ENCODE data around the gene EGLN3. TPM values are rescaled to one million over a fixed set of nuclear protein-coding genes. Genes with fewer than 3 reads are reported as not detected.

The EGLN3 gene
- total RNA-seq, 1 experiment from 2014 or later, result 3.2 TPM

GRCh38 chr14:33918256-33918655 is 32.6 kb downstream of the EGLN3 start:
- ATAC-seq (no peak), DNase-seq (no peak)
- Histone ChIP-seq H3K27ac (ENCODE audit: low read length) (no peak overlapping the region), H3K36me3 (ENCODE audit: low read depth, low read length) (no peaks in the 10 kb centered on the region), H3K4me2 (ENCODE audit: low read length) (no peak overlapping the region), H3K27me3 (ENCODE audit: low read length) (no peaks in the 10 kb centered on the region), H3K4me1 (ENCODE audit: insufficient read depth, low read length) (peaks cover 31% of the 10 kb centered on the region), H3F3A (ENCODE audit: low read length, unreplicated experiment) (no peaks in the 10 kb centered on the region), H3K9me3 (ENCODE audit: low read length) (no peaks in the 10 kb centered on the region), H3K9ac (ENCODE audit: low read length) (no peak overlapping the region), H4K20me1 (ENCODE audit: low read length) (no peaks in the 10 kb centered on the region), H3K9me2 (replicated peaks; ENCODE audit: low read length) (no peaks in the 10 kb centered on the region), H2AFZ (ENCODE audit: low read length) (no peak overlapping the region), H3K79me2 (ENCODE audit: low read length) (no peaks in the 10 kb centered on the region), H3K4me3 (ENCODE audit: low read length) (no peak overlapping the region)
- no TSS peak for BruUV-seq (replicated peaks)
- TF ChIP-seq EZH2 (IDR thresholded peaks at IDR 0.05; ENCODE audit: low read length, unreplicated experiment), result no peak
- no peak for TF ChIP-seq EZH2phosphoT487 (IDR thresholded peaks at IDR 0.05; ENCODE audit: borderline replicate concordance, low read length)
- no peak for TF ChIP-seq CTCF (conservative IDR thresholded peaks at IDR 0.05; ENCODE audit: low read depth, low read length)
- CTCF ChIA-PET, result no interaction called here
- POLR2A ChIA-PET (ENCODE audit: unreplicated experiment), result no interaction called here
- intact Hi-C loops (cut with micrococcal nuclease), result no loop called here

GRCh38 chr14:33917661-33918060 is 33.2 kb downstream of the EGLN3 start:
- Histone ChIP-seq H3K4me3 (ENCODE audit: low read length) (no peak overlapping the region), H3K9me3 (ENCODE audit: low read length) (no peaks in the 10 kb centered on the region), H3K27me3 (ENCODE audit: low read length) (no peaks in the 10 kb centered on the region), H2AFZ (ENCODE audit: low read length) (no peak overlapping the region), H3F3A (ENCODE audit: low read length, unreplicated experiment) (no peaks in the 10 kb centered on the region), H3K79me2 (ENCODE audit: low read length) (no peaks in the 10 kb centered on the region), H3K9me2 (replicated peaks; ENCODE audit: low read length) (no peaks in the 10 kb centered on the region), H3K36me3 (ENCODE audit: low read depth, low read length) (no peaks in the 10 kb centered on the region), H3K4me2 (ENCODE audit: low read length) (no peak overlapping the region), H3K27ac (ENCODE audit: low read length) (no peak overlapping the region), H3K4me1 (ENCODE audit: insufficient read depth, low read length) (peaks cover 31% of the 10 kb centered on the region), H3K9ac (ENCODE audit: low read length) (no peak overlapping the region), H4K20me1 (ENCODE audit: low read length) (no peaks in the 10 kb centered on the region)
- ATAC-seq, result no peak
- CTCF ChIA-PET, result no interaction called here
- TF ChIP-seq CTCF (conservative IDR thresholded peaks at IDR 0.05; ENCODE audit: low read depth, low read length), result no peak
- TF ChIP-seq EZH2phosphoT487 (IDR thresholded peaks at IDR 0.05; ENCODE audit: borderline replicate concordance, low read length), result no peak
- no peak for TF ChIP-seq EZH2 (IDR thresholded peaks at IDR 0.05; ENCODE audit: low read length, unreplicated experiment)
- POLR2A ChIA-PET (ENCODE audit: unreplicated experiment), result no interaction called here
- no peak for DNase-seq
- no TSS peak for BruUV-seq (replicated peaks)
- intact Hi-C loops (cut with micrococcal nuclease), result no loop called here

- Histone ChIP-seq H3K27me3 (ENCODE audit: low read length) (no peaks in the 10 kb centered on the region), H3F3A (ENCODE audit: low read length, unreplicated experiment) (no peaks in the 10 kb centered on the region), H3K27ac (ENCODE audit: low read length) (peak overlapping the region; percentile 30; the same call in 1 of the 2 replicates), H2AFZ (ENCODE audit: low read length) (peak overlapping the region; percentile 70), H4K20me1 (ENCODE audit: low read length) (no peaks in the 10 kb centered on the region), H3K36me3 (ENCODE audit: low read depth, low read length) (no peaks in the 10 kb centered on the region), H3K4me1 (ENCODE audit: insufficient read depth, low read length) (peaks cover 25% of the 10 kb centered on the region), H3K79me2 (ENCODE audit: low read length) (no peaks in the 10 kb centered on the region), H3K4me2 (ENCODE audit: low read length) (peak overlapping the region; percentile 35; the same call in 1 of the 2 replicates), H3K9ac (ENCODE audit: low read length) (no peak overlapping the region), H3K9me3 (ENCODE audit: low read length) (no peaks in the 10 kb centered on the region), H3K9me2 (replicated peaks; ENCODE audit: low read length) (no peaks in the 10 kb centered on the region), H3K4me3 (ENCODE audit: low read length) (no peak overlapping the region)
- no TSS peak for BruUV-seq (replicated peaks)
- POLR2A ChIA-PET (ENCODE audit: unreplicated experiment), result no interaction called here
- peak; percentile 68 for DNase-seq
- CTCF ChIA-PET, result no interaction called here
- TF ChIP-seq EZH2 (IDR thresholded peaks at IDR 0.05; ENCODE audit: low read length, unreplicated experiment), result no peak
- TF ChIP-seq CTCF (conservative IDR thresholded peaks at IDR 0.05; ENCODE audit: low read depth, low read length), result no peak
- no peak for TF ChIP-seq EZH2phosphoT487 (IDR thresholded peaks at IDR 0.05; ENCODE audit: borderline replicate concordance, low read length)
- intact Hi-C loops (cut with micrococcal nuclease), result no loop called here
- ATAC-seq, result 0 out of 2 replicates have a peak, but pooled peaks have one; percentile 23
Measured at GRCh38 chr14:33916663-33917565, 34.0 kb downstream of the EGLN3 start.

Measured in PC-3 (cell line).